Liver (tissue), 9 donors: Measurements from ENCODE around the gene MTM1. TPM values are rescaled to one million over a fixed set of nuclear protein-coding genes. Genes with fewer than 3 reads are reported as not detected.

Experiments
- DNase-seq: peaks from one replicate; pipeline ENCODE4 v3.0.0-alpha.2; 2017; ENCODE audit warnings: low spot score
- H3K27ac ChIP-seq, 2 donors: one replicate each; pipeline ENCODE4 v1.7.0; 2013; ENCODE audit warnings: inconsistent platforms in 2 of 2, low read length in 2 of 2, control low read depth in 1 of 2, low read depth in 1 of 2, mild to moderate bottlenecking in 1 of 2
- H3K27me3 ChIP-seq, 4 donors: one replicate each; pipeline versions ENCODE4 v1.6.1 to v1.7.0; 2013; ENCODE audit warnings: low read length in 3 of 4, inconsistent platforms in 1 of 4, mild to moderate bottlenecking in 1 of 4, moderate library complexity in 1 of 4; ENCODE audit not compliant: control insufficient read depth in 4 of 4, insufficient read depth in 4 of 4
- H3K36me3 ChIP-seq, 4 donors: one replicate each; pipeline versions ENCODE4 v1.6.1 to v1.7.0; 2013; ENCODE audit warnings: low read length in 3 of 4, mild to moderate bottlenecking in 3 of 4, low read depth in 1 of 4, moderate library complexity in 1 of 4; ENCODE audit not compliant: control insufficient read depth in 4 of 4, insufficient read depth in 3 of 4
- H3K4me1 ChIP-seq, 4 donors: one replicate each; pipeline versions ENCODE4 v1.6.1 to v1.7.0; 2013; ENCODE audit warnings: low read length in 3 of 4, mild to moderate bottlenecking in 3 of 4, moderate library complexity in 1 of 4; ENCODE audit not compliant: control insufficient read depth in 4 of 4, insufficient read depth in 4 of 4
- H3K4me3 ChIP-seq, 3 donors: one replicate each; pipeline versions ENCODE4 v1.6.1 to v1.7.0; 2013; ENCODE audit warnings: low read length in 3 of 3, control low read depth in 1 of 3, low read depth in 1 of 3, mild to moderate bottlenecking in 1 of 3
- H3K9ac ChIP-seq, 2 donors: one replicate each; pipeline ENCODE4 v1.7.0; 2013; ENCODE audit warnings: low read length in 2 of 2, mild to moderate bottlenecking in 2 of 2, moderate library complexity in 2 of 2, control low read depth in 1 of 2, low read depth in 1 of 2
- H3K9me3 ChIP-seq, 4 donors: one replicate each; pipeline versions ENCODE4 v1.6.1 to v1.7.0; 2013; ENCODE audit warnings: low read length in 3 of 4; ENCODE audit not compliant: control insufficient read depth in 4 of 4
- ATF3 ChIP-seq: IDR thresholded peaks from 2 replicates; pipeline ENCODE4 v1.6.1; 2016; ENCODE audit warnings: antibody characterized with exemption
- CTCF ChIP-seq: fragments of 150-350 bp; IDR thresholded peaks from 2 replicates; pipeline ENCODE4 v1.5.1; 2017; ENCODE audit warnings: improper control_type of control experiment, low read depth, low read length; ENCODE audit not compliant: missing input control
- EGR1 ChIP-seq, 2 donors: IDR thresholded peaks; 2 replicates each; pipeline ENCODE4 v1.6.1; 2016 to 2018; ENCODE audit warnings: antibody characterized with exemption in 2 of 2, low read depth in 2 of 2
- FOXA1 ChIP-seq: IDR thresholded peaks from 2 replicates; pipeline ENCODE4 v1.6.1; 2016; ENCODE audit warnings: antibody characterized with exemption
- FOXA2 ChIP-seq: IDR thresholded peaks from 2 replicates; pipeline ENCODE4 v1.6.1; 2016; ENCODE audit warnings: antibody characterized with exemption
- GABPA ChIP-seq, 2 donors: IDR thresholded peaks in 1 of 2; conservative IDR thresholded peaks in 1 of 2; 2 replicates each; pipeline ENCODE4 v1.6.1; 2016; ENCODE audit warnings: antibody characterized with exemption in 2 of 2, mild to moderate bottlenecking in 1 of 2, moderate library complexity in 1 of 2
- HNF4A ChIP-seq, 2 donors: conservative IDR thresholded peaks; 2 replicates each; pipeline ENCODE4 v1.6.1; 2016; ENCODE audit warnings: antibody characterized with exemption in 2 of 2, mild to moderate bottlenecking in 2 of 2
- HNF4G ChIP-seq: IDR thresholded peaks from 2 replicates; pipeline ENCODE4 v1.6.1; 2016; ENCODE audit warnings: antibody characterized with exemption
- JUND ChIP-seq, 2 donors: IDR thresholded peaks; 2 replicates each; pipeline ENCODE4 v1.6.1; 2016; ENCODE audit warnings: antibody characterized with exemption in 2 of 2
- MAX ChIP-seq: IDR thresholded peaks from 2 replicates; pipeline ENCODE4 v1.6.1; 2016; ENCODE audit warnings: antibody characterized with exemption
- RAD21 ChIP-seq, 2 donors: IDR thresholded peaks; 2 replicates each; pipeline ENCODE4 v1.6.1; 2016; ENCODE audit warnings: antibody characterized with exemption in 2 of 2, mild to moderate bottlenecking in 2 of 2
- REST ChIP-seq: IDR thresholded peaks from 2 replicates; pipeline ENCODE4 v1.6.1; 2016; ENCODE audit warnings: antibody characterized with exemption, mild to moderate bottlenecking
- RXRA ChIP-seq, 2 donors: IDR thresholded peaks; 2 replicates each; pipeline ENCODE4 v1.6.1; 2017 to 2018; ENCODE audit warnings: antibody characterized with exemption in 2 of 2, mild to moderate bottlenecking in 1 of 2
- SP1 ChIP-seq: IDR thresholded peaks from 2 replicates; pipeline ENCODE4 v1.6.1; 2018; ENCODE audit warnings: antibody characterized with exemption, mild to moderate bottlenecking
- TAF1 ChIP-seq: conservative IDR thresholded peaks from 2 replicates; pipeline ENCODE4 v1.6.1; 2016; ENCODE audit warnings: antibody characterized with exemption, mild to moderate bottlenecking
- YY1 ChIP-seq: IDR thresholded peaks from 2 replicates; pipeline ENCODE4 v1.6.1; 2016; ENCODE audit warnings: antibody characterized with exemption, mild to moderate bottlenecking
- ZBTB33 ChIP-seq: IDR thresholded peaks from 2 replicates; pipeline ENCODE4 v1.6.1; 2016; ENCODE audit warnings: antibody characterized with exemption
- WGBS: extraction: QIAGEN DNeasy Blood & Tissue Kit; methylation state at CpG from one replicate; pipeline ENCODE4 v1.1.7; 2013; 5-methylcytosine and 5-hydroxymethylcytosine counted together
- polyA plus RNA-seq, 2 donors: library from polyadenylated mRNA; stranded (reverse) in 1 of 2; unstranded in 1 of 2; fragments of 200-250 nt in 1 of 2; fragments of >200 nt in 1 of 2; fragmentation: Nextera tagmentation in 1 of 2; extraction: Ambion mirVana in 1 of 2; gene quantifications; one replicate each; pipeline versions ENCODE4 v1.2.1 to v1.2.3, GENCODE V29; 2013 to 2015
- total RNA-seq, 2 donors: library from RNA; depleted of rRNA; stranded (reverse); fragments of >200 nt; gene quantifications; one replicate each; pipeline ENCODE4 v1.2.3, GENCODE V29; 2014
- donor health status: healthy.
- donor health status: healthy.
- donor health status: healthy.
- donor health status: healthy.
- donor health status: healthy.

The MTM1 gene
- total and polyA plus RNA-seq, 4 donors: 5.9 to 21.2 (median 11.4) TPM

GRCh38 chrX:150610043-150610442 is 41.6 kb downstream of the MTM1 start:
- TF ChIP-seq RXRA (IDR thresholded peaks at IDR 0.05) (peak; percentile 76 to 80), TAF1 (no peak), HNF4A (conservative IDR thresholded peaks at IDR 0.05) (peak; percentile 79 to 80), ATF3 (no peak), GABPA (IDR thresholded peaks at IDR 0.05 in 1 of 2, conservative IDR thresholded peaks at IDR 0.05 in 1 of 2) (no peak), JUND (IDR thresholded peaks at IDR 0.05) (no peak), SP1 (no peak), ZBTB33 (no peak), FOXA1 (no peak), MAX (peak; percentile 46), HNF4G (peak; percentile 37), RAD21 (IDR thresholded peaks at IDR 0.05) (peak; percentile 16 to 19)
- H3K4me3 ChIP-seq: no peak overlapping the region
- H3K36me3 ChIP-seq: peaks cover 0 to 5% (median 1%) of the 10 kb centered on the region in 4 donors
- H3K9me3 ChIP-seq: no peaks in the 10 kb centered on the region
- no peaks in the 10 kb centered on the region for H3K27me3 ChIP-seq
- H3K4me1 ChIP-seq: no peaks in the 10 kb centered on the region
- no peak overlapping the region for H3K27ac ChIP-seq
- DNase-seq: no peak
- no peak overlapping the region for H3K9ac ChIP-seq

GRCh38 chrX:150610446-150610845 is 42.0 kb downstream of the MTM1 start:
- peaks cover 0 to 5% (median 1%) of the 10 kb centered on the region in 4 donors for H3K36me3 ChIP-seq
- H3K9ac ChIP-seq: no peak overlapping the region
- no peak overlapping the region for H3K27ac ChIP-seq
- H3K9me3 ChIP-seq: no peaks in the 10 kb centered on the region
- WGBS: 88% methylated on average over 2 of the region's 2 CpGs
- no peaks in the 10 kb centered on the region for H3K4me1 ChIP-seq
- no peaks in the 10 kb centered on the region for H3K27me3 ChIP-seq
- TF ChIP-seq RXRA (IDR thresholded peaks at IDR 0.05): no peak
- no peak for TF ChIP-seq HNF4G
- TF ChIP-seq RAD21 (IDR thresholded peaks at IDR 0.05): no peak
- no peak for TF ChIP-seq TAF1
- TF ChIP-seq ATF3: no peak
- no peak overlapping the region for H3K4me3 ChIP-seq
- DNase-seq: no peak

- Histone ChIP-seq H3K9me3 (no peaks in the 10 kb centered on the region), H3K9ac (no peak overlapping the region), H3K27ac (no peak overlapping the region), H3K27me3 (no peaks in the 10 kb centered on the region), H3K36me3 (peaks cover 0 to 18% (median 10%) of the 10 kb centered on the region in 4 donors), H3K4me1 (no peaks in the 10 kb centered on the region), H3K4me3 (no peak overlapping the region)
- WGBS: 85% methylated on average over 4 of the region's 4 CpGs
- DNase-seq: no peak
- no peak for TF ChIP-seq FOXA2
- TF ChIP-seq SP1: no peak
- no peak for TF ChIP-seq HNF4G
- TF ChIP-seq ATF3: no peak
- no peak for TF ChIP-seq JUND (IDR thresholded peaks at IDR 0.05)
- TF ChIP-seq FOXA1: no peak
- no peak for TF ChIP-seq EGR1 (IDR thresholded peaks at IDR 0.05; ENCODE audit: low read depth in 2 of 2)
- no peak for TF ChIP-seq RXRA (IDR thresholded peaks at IDR 0.05)
- no peak for TF ChIP-seq YY1
- TF ChIP-seq REST: no peak
- no peak for TF ChIP-seq GABPA (IDR thresholded peaks at IDR 0.05 in 1 of 2, conservative IDR thresholded peaks at IDR 0.05 in 1 of 2)
- no peak for TF ChIP-seq TAF1
- TF ChIP-seq CTCF: no peak
- TF ChIP-seq RAD21 (IDR thresholded peaks at IDR 0.05): no peak
- TF ChIP-seq HNF4A (conservative IDR thresholded peaks at IDR 0.05): no peak
These were observed 46.9 kb downstream of the MTM1 start for GRCh38 chrX:150615356-150615755.
